ENCODE measurements around the gene SEMA4A.
A peak's percentile ranks its signal among the peaks of the same experiment; 100 is the strongest.

The SEMA4A gene

DNA sequence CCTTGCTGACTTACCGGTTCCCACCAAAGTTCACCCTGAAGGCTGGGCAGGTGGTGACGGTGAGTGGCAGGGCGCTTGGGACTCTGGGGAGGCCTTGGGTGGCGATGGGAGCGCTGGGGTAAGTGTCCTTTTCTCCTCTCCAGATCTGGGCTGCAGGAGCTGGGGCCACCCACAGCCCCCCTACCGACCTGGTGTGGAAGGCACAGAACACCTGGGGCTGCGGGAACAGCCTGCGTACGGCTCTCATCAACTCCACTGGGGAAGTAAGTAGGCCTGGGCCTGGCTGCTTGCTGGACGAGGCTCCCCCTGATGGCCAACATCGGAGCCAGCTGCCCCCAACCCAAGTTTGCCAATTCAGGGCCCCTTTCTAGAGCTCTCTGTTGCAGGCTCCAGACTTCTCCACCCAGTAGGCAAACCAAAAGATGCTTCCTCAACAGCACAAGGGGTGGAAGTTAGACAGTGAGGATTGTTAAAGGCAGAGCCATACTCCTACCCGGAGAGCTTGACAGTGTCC, 16.4 kb upstream of the SEMA4A start:
- no peak for DNase-seq

DNA sequence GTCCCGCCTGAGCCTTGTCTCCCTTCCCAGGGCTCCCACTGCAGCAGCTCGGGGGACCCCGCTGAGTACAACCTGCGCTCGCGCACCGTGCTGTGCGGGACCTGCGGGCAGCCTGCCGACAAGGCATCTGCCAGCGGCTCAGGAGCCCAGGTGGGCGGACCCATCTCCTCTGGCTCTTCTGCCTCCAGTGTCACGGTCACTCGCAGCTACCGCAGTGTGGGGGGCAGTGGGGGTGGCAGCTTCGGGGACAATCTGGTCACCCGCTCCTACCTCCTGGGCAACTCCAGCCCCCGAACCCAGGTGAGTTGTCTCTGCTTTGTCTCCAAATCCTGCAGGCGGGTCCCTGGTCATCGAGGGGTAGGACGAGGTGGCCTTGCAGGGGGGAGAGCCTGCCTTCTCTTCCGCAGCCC, 14.9 kb upstream of the SEMA4A start:
- no peak for DNase-seq

DNA sequence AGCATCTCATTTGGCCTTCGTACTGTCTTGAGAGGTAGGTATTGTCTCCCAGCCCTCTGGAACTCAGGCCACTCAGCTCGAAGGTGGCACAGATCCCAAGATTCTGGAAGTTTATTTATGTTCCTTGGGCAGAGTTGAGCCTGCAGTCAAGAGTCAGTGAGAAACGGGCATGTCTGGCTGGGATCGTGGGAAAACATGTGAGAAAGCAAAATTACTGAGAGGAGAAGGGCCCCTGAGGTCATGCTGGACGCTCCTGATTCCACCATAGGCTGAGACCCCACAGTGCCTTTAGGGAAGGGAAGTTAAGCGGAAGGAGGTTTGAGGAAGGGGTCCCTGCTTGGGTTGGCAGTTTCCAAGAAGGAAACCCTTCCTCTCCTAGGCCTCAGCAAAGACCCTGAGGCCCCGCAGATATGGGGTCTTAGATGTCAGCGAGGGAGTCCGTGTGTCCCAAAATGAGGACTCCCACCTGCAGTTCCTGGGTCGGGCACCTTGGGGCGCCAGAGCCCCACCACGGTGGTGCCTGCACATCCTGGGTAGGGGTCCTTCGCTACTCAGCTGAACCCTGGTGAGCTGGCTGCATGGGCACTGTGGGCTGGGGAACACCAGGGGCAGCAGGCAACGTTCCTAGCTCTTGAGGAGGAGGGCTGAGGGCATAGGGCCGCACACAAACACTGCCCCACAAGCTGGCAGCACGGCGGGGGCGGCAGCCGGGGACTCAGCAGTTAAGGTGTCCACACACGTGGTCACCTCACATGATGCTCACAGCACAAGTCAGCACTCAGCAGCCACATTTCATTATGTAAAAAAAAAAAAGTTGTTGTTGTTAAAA, 12.3 kb upstream of the SEMA4A start:
- no peak for DNase-seq

DNA sequence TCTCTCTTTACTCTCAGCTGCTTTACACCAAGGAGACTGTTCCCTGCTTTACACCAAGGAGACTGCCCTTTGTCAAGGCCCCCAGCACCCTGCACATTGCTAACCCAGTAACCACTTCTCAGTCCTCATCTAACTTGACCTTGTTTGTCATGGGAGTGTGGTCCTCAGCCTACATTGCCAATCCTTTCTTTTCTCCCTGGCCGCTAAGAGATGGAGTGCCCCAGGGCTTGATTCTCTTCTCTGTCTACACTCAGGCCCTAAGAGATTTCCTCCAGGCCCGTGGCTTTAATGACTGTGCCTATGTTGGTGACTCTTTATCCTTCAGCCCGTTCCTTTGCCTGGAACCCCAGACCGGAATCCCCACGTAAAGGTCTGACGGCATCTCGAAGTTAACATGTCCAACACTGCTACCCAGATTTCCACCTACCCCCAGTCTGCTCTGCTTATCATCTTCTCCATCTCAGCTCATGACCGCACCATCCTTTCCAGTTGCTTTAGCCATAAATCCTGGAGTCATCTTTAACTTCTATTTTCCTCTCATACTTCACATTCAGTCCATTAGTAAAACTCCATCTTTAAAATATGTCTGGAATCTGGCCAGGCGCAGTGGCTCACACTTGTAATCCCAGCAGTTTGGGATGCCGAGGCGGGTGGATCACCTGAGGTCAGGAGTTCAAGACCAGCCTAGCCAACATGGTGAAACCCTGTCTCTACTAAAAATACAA, 9.5 kb upstream of the SEMA4A start:
- DNase-seq = no peak

DNA sequence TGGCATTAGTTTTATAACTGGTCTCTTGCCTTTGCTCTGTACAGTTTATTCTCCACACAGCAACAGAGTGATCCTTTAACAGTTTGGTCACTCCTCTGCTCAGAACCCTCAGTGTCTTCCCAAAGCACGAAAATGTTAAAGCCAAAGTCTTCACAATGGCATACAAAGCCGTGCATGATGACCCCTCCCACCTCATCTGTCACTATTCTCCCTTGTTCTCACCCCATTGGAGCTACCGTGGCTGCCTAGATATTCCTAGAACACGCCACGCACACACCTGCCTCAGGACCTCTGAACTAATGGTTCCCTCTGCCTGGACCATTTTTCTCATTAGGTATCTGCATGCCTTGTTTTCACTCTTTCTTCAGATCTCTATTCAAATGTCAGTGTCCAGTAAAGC, 8.6 kb upstream of the SEMA4A start:
- DNase-seq = no peak

DNA sequence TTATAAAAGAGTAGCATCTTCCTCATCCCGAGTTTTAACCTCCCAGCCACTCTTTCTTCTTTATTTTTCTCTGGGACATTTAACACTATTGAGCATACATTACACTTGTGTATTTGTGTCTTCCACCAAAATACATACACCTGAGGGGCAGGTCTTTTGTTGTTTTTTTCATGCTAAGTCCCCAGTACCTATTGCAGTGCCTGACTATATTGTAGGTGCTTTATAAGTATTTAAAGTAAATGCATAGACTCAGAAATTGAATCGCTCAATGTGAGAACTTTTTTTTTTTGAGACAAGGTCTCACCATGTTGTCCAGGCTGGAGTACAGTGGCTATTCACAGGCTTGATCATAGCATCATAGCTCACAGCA, 7.8 kb upstream of the SEMA4A start:
- DNase-seq = no peak

DNA sequence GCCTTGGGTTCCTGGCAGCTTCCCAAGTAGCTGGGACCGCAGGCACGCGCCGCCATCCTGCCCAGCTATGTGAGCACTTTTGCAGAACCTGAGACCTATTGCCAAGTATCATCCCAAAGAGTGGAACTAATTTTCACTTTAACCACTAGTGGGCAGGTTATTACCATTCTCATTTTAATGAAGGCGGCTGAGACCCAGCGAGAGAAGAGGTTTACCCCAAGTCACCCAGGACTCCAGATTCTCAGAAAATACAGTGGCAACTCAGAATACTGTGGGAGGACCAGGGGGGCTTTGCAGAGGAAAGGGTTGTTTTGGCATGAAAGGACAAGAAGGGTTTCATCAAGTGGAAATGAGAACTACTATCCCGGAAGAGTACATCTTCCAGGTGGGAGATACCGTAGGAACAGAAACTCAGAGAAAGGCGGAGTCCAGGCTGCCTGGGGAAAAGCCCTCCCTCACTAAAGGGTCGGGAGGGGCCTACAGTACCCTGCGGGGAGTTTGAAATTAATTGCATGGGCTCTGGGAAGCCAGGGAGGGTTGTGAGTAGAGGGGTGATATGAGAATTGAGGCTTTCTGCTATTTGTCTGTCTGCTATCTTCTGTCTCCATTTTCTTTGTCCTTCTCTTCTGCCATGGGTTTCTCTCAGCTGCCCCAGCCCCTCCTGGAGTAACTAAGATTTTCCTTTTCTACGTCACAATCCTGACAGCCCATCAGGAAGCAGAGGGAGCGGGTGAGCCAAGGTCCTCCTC, 7.2 kb upstream of the SEMA4A start:
- no peak for DNase-seq

DNA sequence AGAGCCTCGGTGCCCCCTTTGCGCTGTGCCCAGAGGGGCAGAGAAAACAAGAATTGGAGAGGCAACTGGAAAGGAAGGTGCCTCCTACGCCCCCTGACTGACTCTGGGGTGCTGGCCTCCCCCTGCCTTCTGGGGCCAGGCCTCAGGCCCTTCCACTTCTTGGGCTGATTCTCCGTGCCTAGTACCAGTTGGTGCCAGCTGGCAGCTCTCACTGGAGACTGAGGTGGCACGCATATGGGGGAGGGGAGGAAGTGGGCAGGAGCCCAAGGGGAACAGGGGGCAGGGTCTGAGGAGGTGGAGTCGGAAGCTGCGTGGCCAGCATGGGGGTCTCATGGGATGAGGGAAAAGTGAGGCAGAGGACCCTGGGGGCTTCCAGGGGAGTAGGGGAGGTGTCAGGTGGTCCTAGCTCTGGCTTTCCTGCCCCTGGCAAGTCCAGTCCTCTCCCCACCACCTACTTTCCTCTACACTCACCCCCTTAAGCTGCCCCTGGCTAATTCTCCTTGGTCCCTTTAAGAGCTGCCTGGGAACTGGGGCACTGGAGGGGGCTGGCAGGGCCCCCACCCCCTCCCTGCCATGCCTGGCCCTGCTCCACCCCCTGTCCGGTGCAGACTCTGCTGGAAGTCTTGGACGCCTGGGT, 6.5 kb upstream of the SEMA4A start:
- no peak for DNase-seq

DNA sequence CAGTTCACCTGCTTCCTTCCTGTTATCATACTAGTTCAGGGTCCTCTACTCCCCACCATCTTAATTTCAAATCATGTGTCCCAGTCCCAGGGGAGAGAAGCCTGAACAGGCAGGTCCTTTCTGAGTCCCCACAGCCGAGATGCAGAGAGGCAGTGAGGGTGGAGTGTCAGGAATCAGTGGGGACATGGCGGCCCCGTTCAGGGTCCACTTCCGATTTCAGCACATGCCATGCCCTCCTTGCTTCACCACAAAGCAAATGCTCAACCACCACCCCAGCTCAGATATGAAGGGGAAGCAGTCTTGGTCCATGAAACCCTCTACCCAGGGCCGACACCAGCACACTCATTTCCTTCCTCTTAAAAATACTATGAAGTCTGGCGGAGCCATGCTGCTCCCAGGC, 5.2 kb upstream of the SEMA4A start:
- DNase-seq = no peak

DNA sequence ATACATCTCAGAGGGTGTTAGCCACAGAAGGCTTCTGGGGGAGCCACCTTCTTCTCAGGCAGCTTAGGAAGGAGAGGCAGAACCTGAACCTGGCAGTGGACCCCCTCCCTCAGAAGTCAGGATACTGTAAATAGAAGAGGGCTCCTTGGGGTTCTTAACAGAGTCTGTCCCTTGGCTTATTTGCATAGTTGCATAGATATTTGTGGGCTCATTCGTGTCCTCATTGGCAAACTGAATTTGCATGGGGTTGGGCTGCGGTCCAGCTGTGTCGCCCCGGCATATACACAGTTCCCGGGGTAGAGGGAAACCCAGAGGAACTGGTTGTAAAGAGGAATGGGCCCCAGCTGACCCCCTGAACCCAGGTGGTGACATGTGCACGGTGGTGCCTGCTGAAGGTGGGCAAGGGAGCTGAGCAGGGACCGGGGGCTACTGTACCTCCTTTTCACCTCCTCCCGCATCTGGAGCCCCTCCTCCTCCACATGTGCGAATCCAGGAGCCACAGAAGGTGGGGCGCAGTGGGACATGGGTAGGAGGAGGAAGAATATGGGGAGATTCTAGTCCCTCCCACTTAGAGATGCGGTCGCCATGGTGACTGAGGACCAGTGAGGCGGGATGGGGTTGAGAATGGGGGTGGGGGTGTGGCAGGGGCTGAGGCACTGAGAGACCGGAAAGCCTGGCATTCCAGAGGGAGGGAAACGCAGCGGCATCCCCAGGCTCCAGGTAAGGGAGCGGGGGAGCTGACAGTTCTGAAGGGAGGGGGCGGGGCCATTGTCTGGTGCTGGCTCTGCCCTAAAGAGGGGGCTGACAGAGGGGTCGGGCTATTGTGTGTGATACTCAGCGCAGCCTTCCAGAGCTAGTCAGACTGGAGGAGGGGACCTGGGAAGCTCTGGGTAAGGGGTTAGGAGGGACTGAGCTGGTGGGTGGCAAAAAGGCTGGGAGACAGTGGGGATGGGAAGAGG, 3.7 kb upstream of the SEMA4A start:
- no peak for DNase-seq

DNA sequence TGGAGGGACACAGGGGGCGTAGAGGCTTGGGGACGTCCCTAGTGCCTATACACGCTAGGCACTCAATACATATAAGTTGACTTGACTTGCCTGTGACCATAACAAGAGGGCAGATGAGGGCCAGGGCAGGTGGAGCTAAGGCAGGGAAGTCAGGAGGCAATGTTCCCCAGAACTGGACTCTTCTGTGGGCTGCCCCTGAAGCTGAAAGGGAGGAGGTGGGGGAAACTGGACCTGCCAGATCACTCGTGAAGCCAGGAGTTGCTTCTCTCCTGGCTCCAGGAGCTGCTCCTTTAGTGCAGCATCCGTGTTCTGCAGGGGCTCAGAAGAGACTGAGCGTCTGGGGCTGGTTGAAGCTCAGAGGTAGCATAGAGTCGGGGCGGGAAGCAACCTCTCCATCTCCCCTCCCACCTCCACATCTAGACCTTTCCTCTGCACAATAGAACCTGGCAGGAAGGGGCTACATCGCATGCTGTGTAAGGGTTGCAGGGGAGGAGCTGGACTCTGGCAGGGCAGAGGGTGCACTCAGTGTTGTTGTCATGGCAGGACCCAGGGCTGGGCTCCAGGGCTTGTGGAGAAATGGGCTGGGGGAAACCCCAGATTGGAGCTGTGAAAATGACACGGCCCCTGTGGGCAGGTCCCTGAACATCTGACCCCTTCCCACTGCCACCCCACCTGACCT, 2.9 kb upstream of the SEMA4A start:
- no peak for DNase-seq

DNA sequence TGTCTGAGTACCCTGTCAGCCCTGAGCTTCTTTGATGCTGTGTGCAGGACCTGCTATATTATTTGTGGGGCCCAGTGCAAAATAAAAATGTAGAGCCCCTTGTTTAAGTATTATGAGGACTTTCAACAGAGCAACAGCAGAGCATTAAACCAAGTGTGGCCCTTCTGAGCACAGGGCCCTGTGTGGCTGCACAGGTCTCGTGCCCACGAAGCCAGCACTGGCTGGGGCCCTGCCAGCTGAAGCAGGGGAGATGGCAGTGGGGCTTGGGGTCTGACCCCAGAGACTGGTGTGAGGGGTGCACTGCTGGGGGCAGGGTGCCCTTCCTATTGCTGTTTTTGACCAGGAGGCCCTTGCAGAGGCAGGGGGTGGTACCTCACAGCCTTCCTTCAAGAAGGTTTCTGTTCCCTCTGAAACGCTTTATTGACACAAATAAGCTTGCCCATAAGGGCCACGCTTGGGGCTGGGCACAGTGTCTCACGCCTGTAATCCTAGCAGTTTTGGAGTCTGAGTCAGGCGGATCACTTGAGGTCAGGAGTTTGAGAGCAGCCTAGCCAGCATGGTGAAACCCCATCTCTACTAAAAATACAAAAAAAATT, 2.2 kb upstream of the SEMA4A start:
- no peak for DNase-seq

DNA sequence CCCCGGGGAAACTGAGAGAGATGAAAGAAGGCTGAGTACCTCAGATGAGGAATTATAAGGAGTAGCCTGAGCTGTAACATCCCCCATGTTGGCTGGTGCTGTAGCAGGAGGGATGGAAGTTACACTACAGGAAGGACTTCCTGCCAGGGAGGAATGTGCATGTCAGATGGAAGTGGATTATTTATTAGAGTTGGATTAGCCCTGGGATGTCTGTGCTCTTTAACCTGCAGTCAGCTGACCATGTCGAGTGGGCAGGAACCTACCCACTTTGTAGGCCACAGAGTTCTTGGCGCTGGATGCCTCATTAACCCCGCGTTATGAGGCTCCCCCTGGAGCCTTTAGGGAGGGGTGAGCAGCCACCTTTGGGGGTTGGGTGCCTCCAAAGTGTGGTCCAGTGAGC, 757 bp upstream of the SEMA4A start:
- DNase-seq = no peak

DNA sequence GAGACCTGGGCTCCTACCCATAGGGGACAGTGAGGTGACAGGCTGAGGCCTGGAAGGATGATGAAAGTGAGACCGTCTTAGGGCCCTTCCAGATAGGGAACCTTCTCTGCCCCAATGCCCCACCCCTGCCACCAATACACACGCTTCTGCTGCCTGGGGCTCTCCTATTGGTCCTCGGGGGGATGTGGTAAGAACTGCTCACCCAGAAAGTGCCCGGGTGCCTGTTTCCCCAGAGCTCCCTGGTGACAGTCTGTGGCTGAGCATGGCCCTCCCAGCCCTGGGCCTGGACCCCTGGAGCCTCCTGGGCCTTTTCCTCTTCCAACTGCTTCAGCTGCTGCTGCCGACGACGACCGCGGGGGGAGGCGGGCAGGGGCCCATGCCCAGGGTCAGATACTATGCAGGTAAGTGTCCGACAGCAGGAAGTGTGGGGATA, 948 bp downstream of the SEMA4A start:
- DNase-seq = no peak

DNA sequence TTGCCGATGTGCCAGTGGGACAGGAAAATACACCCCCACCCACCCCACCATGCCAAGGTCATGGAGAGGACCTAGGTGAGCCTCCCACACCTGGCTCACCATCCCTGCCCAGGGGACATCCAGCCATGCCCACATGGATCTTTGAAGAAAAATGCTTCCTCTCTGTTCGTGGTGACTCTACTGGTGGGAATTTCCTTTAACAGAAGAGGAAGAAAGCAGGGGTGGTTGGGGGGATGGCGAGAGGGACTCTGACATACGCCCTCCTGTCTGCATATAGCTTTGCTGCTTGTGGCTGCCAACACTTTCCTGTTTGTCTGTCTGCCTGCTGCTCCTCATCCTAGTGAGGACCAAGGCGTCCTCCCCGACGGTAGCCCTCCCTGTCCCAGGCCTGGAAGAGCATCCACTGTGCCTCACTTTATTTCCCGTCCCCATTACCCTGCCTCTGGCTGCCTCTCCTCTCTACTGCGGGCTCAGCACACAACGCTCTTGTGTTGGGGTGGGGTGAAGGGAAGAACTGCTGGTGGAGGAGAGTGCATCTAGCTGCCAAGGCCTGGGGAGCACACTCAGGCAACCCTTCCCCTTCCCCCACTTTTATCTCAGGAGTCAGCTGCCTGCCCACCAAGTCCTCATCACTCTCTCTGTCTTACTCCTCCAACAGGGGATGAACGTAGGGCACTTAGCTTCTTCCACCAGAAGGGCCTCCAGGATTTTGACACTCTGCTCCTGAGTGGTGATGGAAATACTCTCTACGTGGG, 2.5 kb downstream of the SEMA4A start:
- DNase-seq = no peak

DNA sequence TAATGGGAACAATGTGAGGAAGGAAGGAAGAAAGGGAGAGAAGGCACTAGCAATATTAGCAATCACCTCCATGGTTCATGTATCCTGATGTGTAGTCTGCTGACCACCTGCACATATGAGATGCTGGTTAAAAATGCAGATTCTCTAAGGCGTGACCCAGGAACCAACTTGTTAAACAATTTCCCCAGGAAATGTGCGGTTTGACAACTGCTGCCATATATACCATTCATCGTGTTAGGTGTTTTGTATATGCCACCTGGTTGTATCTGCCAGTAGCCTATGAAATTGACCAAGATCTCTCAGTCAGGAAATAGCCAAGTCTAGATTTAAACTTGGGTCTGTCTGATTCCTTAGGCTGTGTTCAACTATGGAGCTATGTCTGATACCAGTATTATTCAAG, 4.1 kb downstream of the SEMA4A start:
- DNase-seq = no peak

DNA sequence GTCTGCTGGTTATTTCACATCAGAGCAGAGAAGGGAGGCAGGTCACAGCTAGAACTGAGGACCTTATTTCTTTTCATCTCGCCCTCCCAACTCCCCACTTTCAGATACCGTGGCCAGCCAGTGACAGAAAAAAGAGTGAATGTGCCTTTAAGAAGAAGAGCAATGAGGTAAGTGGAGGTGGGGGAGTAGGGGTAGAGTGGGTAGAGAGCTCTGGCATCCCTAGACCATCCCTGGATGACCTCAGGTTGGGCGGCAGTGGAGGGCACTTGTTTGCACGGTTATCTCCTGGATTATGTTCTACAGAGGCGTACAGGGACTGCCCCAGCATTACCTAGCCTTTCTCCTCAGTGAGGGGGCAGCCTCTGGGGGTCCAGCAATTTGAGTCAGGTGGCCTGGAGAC, 4.6 kb downstream of the SEMA4A start:
- no peak for DNase-seq

DNA sequence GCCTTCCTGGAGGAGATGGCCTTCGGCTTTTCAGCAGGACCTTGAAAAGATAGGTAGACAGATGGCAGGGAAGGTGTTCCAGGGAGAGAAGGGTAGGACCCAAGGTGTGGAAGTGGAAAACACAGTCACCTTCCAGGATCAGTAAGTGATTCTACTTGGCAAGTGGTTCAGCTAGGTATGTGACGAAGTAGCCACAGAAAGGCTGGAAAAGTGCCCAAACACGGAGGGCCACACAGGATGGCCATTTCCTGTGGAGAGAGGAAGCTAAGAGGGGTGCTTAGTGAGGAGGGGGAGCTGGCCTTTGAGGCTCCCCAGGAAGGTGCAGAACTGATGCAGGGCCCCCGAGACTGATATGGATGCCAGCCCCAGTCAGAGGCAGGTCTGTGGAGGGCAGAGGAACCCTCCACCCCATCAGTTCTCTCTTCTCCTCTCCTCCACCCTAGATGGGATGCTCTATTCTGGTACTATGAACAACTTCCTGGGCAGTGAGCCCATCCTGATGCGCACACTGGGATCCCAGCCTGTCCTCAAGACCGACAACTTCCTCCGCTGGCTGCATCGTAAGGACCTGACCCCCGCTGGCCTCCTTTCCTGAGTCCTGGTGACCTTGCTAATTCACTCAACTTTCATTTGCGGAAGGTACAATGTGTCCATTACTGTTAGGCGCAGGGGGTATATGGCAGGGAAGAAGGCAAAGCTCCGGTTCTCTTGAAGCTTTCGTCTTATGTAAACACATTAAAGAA, 6.8 kb downstream of the SEMA4A start:
- no peak for DNase-seq

DNA sequence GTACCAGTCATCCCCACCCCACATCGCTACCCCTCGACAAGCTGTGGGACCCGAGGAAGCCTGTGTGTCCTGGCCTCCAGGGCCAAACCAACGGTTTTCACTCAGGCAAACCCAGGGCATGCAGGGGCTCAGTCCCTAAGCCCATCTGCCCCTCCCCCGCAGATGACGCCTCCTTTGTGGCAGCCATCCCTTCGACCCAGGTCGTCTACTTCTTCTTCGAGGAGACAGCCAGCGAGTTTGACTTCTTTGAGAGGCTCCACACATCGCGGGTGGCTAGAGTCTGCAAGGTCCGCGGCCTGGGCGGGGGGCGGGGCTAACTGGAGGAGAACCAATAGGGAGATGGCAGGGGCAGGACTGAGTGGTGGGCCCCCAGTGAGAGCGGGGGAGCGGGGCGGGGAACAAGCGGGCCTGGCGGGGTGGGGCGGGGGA, 7.4 kb downstream of the SEMA4A start:
- DNase-seq = peak; percentile 59
